HCT116 (cell line): Measurements from ENCODE around the gene SMURF1. TPM values are rescaled to one million over a fixed set of nuclear protein-coding genes. Genes with fewer than 3 reads are reported as not detected.

Experiments used
- ATAC-seq: fragments of 200-7000 bp; cut with Tn5 transposase; 2 replicates; pipeline ENCODE4 v1.9.1; 2020; ENCODE audit warnings: mild to moderate bottlenecking, moderate library complexity
- BruUV-seq: library from RNA; stranded (reverse); fragments of 400-500 nt; replicated peaks from 2 replicates; lab custom pipeline; 2021; lab: Mats Ljungman, UMichigan
- CTCF ChIA-PET: fragments of 300-600 bp; sonication (Branson Sonifier 250); formaldehyde crosslinking; loops from one replicate; lab custom pipeline; 2021; ENCODE audit warnings: antibody characterized with exemption; lab: Charles Lee
- POLR2A ChIA-PET: fragments of 300-600, 350-600 bp; sonication (Branson Sonifier 250); formaldehyde crosslinking; loops from one replicate; lab custom pipeline; 2021; ENCODE audit warnings: antibody characterized with exemption; lab: Charles Lee
- RAD21 ChIA-PET, 2 experiments: fragments of 300-600 bp; sonication (Branson Sonifier 250); formaldehyde crosslinking; loops; one replicate each; lab custom pipeline; 2023; ENCODE audit warnings: low total read pairs in 2 of 2; ENCODE audit not compliant: uncharacterized antibody in 2 of 2, unreplicated experiment in 2 of 2, low non-redundant PET in 1 of 2; lab: Charles Lee
- DNase-seq: peaks from one replicate; pipeline ENCODE4 v3.0.0-alpha.2; 2010; ENCODE audit warnings: low read depth, low spot score
- H2AFZ ChIP-seq: fragments of 200-600 bp; shearing (Covaris generic), sonication (generic); 2 replicates; pipeline ENCODE4 v1.6.1; 2017; ENCODE audit warnings: low read depth, mixed run types, mixed read lengths, antibody characterized with exemption, low read length; ENCODE audit not compliant: poor library complexity, severe bottlenecking
- H3K27ac ChIP-seq: 2 replicates; pipeline ENCODE4 v1.5.1; 2012; ENCODE audit warnings: low read depth, low read length
- H3K27me3 ChIP-seq: fragments of 200-600 bp; sonication (generic); 2 replicates; pipeline ENCODE4 v1.6.1; 2016; ENCODE audit warnings: mixed run types, low read length, mixed read lengths; ENCODE audit not compliant: insufficient read depth
- H3K36me3 ChIP-seq, 2 experiments: fragments of 200-500 bp in 1 of 2; fragments of 200-600 bp in 1 of 2; sonication (Bioruptor generic) in 1 of 2; sonication (generic) in 1 of 2; 2 replicates each; pipeline versions ENCODE4 v1.5.1 to v1.6.1; 2014 to 2016; ENCODE audit warnings: low read length in 2 of 2, inconsistent platforms in 1 of 2, mixed read lengths in 1 of 2, mixed run types in 1 of 2; ENCODE audit not compliant: insufficient read depth in 2 of 2, control insufficient read depth in 1 of 2
- H3K4me1 ChIP-seq, 2 experiments: fragments of 200-600 bp in 1 of 2; sonication (generic) in 1 of 2; 2 replicates each; pipeline versions ENCODE4 v1.5.1 to v1.6.1; 2012 to 2017; ENCODE audit warnings: low read length in 2 of 2, inconsistent platforms in 1 of 2, mild to moderate bottlenecking in 1 of 2, mixed read lengths in 1 of 2, mixed run types in 1 of 2, moderate library complexity in 1 of 2; ENCODE audit not compliant: insufficient read depth in 2 of 2, control insufficient read depth in 1 of 2
- H3K4me2 ChIP-seq: fragments of 200-600 bp; sonication (generic); 2 replicates; pipeline ENCODE4 v1.6.1; 2017; ENCODE audit warnings: mixed run types, low read length, mixed read lengths
- H3K4me3 ChIP-seq, 2 experiments: fragments of 200-600 bp in 1 of 2; sonication (generic) in 1 of 2; replicated peaks in 1 of 2; 2 replicates each; pipeline ENCODE4 v1.5.1; 2011 to 2016; ENCODE audit warnings: low read length in 2 of 2, control low read depth in 1 of 2, low read depth in 1 of 2, mild to moderate bottlenecking in 1 of 2, mixed read lengths in 1 of 2, mixed run types in 1 of 2
- H3K79me2 ChIP-seq: fragments of 200-600 bp; sonication (generic); 2 replicates; pipeline ENCODE4 v1.6.1; 2017; ENCODE audit warnings: mild to moderate bottlenecking, mixed run types, low read length, moderate library complexity, mixed read lengths; ENCODE audit not compliant: insufficient read depth
- H3K9ac ChIP-seq: fragments of 200-600 bp; sonication (generic); 2 replicates; pipeline ENCODE4 v1.6.1; 2016; ENCODE audit warnings: low read length, mixed read lengths
- H3K9me2 ChIP-seq: fragments of 200-600 bp; sonication (generic), shearing (Covaris generic); 2 replicates; pipeline ENCODE4 v1.6.1; 2017; ENCODE audit warnings: mixed run types, mild to moderate bottlenecking, moderate library complexity; ENCODE audit not compliant: insufficient read depth
- H3K9me3 ChIP-seq, 2 experiments: fragments of 200-500 bp in 1 of 2; fragments of 200-600 bp in 1 of 2; sonication (Bioruptor generic) in 1 of 2; sonication (generic) in 1 of 2; 2 replicates each; pipeline ENCODE4 v1.6.1; 2014 to 2017; ENCODE audit warnings: low read length in 2 of 2, mixed read lengths in 2 of 2, inconsistent platforms in 1 of 2, low read depth in 1 of 2, mild to moderate bottlenecking in 1 of 2, mixed run types in 1 of 2, moderate library complexity in 1 of 2; ENCODE audit not compliant: control insufficient read depth in 1 of 2, insufficient read depth in 1 of 2
- H4K20me1 ChIP-seq: fragments of 200-600 bp; sonication (generic), shearing (Covaris generic); 2 replicates; pipeline ENCODE4 v1.6.1; 2017; ENCODE audit warnings: mixed run types, mild to moderate bottlenecking, moderate library complexity; ENCODE audit not compliant: insufficient read depth
- EGR1 ChIP-seq: IDR thresholded peaks from 2 replicates; pipeline ENCODE4 v1.6.1; 2012; ENCODE audit warnings: low read depth
- EZH2 ChIP-seq: fragments of 200-600 bp; sonication (generic); IDR thresholded peaks from 2 replicates; pipeline ENCODE4 v1.6.1; 2017; ENCODE audit warnings: antibody characterized with exemption, mixed run types
- POLR2AphosphoS5 ChIP-seq: IDR thresholded peaks from 2 replicates; pipeline ENCODE4 v1.6.1; 2011; ENCODE audit warnings: mild to moderate bottlenecking, low read depth, low read length, moderate library complexity
- RAD21 ChIP-seq: IDR thresholded peaks from 2 replicates; pipeline ENCODE4 v1.6.1; 2012; ENCODE audit warnings: low read depth, mild to moderate bottlenecking
- SIN3A ChIP-seq: IDR thresholded peaks from 2 replicates; pipeline ENCODE4 v1.6.1; 2012; ENCODE audit warnings: low read depth
- SRF ChIP-seq: IDR thresholded peaks from 2 replicates; pipeline ENCODE4 v1.6.1; 2012; ENCODE audit warnings: low read depth
- YY1 ChIP-seq: IDR thresholded peaks from 2 replicates; pipeline ENCODE4 v1.6.1; 2011; ENCODE audit warnings: low read length, low read depth, moderate library complexity, mild to moderate bottlenecking; ENCODE audit not compliant: insufficient replicate concordance; ENCODE audit errors: extremely low read depth
- intact Hi-C: fragments of 100-400 bp; cut with micrococcal nuclease; formaldehyde crosslinking; loops from 2 replicates; pipeline ENCODE4 v1.10.0; 2022
- total RNA-seq: library from RNA; stranded (reverse); gene quantifications from one replicate; pipeline ENCODE4 v1.2.1, GENCODE V29; 2021; ENCODE audit not compliant: unreplicated experiment
- TF ChIP-seq, protein P1 (sequence below): IDR thresholded peaks from 2 replicates; pipeline ENCODE4 v1.6.1; 2011; ENCODE audit warnings: mild to moderate bottlenecking, low read length, moderate library complexity; ENCODE audit not compliant: insufficient replicate concordance; ENCODE audit errors: extremely low read depth
- TF ChIP-seq, protein P2 (sequence below): IDR thresholded peaks from 2 replicates; pipeline ENCODE4 v1.6.1; 2012

Gene SMURF1
- total RNA-seq, 1 experiment from 2014 or later: 24.6 TPM

DNA sequence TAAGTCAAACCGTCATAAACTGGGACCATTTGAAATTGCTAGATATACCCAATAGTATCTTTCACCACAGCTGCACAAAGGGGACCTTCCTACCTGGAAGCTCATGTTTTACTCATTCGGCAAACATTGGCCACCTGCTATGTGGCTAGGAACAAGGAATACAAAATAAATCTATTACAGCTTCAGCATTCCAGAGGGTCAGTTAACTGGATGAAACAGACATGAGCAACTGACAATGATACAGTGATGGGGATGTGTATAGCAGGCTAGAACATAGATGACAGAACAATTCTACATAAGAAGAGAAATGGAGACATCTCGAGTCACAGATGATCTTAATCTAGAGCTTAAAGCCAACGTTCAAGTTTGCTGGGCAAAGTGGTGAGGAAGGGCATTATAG is 3.1 kb upstream of the SMURF1 start:
- H3K4me1 ChIP-seq: peaks cover 3 to 22% of the 10 kb centered on the region in 2 experiments; a peak in 3 of 4 replicates
- no peak overlapping the region for H3K9ac ChIP-seq
- ChIA-PET POLR2A (no interaction called here), RAD21 (no interaction called here), CTCF (no interaction called here)
- H3K4me2 ChIP-seq: no peak overlapping the region
- TF ChIP-seq, protein P1, sequence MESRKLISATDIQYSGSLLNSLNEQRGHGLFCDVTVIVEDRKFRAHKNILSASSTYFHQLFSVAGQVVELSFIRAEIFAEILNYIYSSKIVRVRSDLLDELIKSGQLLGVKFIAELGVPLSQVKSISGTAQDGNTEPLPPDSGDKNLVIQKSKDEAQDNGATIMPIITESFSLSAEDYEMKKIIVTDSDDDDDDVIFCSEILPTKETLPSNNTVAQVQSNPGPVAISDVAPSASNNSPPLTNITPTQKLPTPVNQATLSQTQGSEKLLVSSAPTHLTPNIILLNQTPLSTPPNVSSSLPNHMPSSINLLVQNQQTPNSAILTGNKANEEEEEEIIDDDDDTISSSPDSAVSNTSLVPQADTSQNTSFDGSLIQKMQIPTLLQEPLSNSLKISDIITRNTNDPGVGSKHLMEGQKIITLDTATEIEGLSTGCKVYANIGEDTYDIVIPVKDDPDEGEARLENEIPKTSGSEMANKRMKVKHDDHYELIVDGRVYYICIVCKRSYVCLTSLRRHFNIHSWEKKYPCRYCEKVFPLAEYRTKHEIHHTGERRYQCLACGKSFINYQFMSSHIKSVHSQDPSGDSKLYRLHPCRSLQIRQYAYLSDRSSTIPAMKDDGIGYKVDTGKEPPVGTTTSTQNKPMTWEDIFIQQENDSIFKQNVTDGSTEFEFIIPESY: no peak
- TF ChIP-seq EZH2 (no peak), SRF (no peak), SIN3A (no peak), EGR1 (no peak), RAD21 (no peak)
- TF ChIP-seq, protein P2, sequence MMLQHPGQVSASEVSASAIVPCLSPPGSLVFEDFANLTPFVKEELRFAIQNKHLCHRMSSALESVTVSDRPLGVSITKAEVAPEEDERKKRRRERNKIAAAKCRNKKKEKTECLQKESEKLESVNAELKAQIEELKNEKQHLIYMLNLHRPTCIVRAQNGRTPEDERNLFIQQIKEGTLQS: no peak
- H3K9me3 ChIP-seq: no peaks in the 10 kb centered on the region
- no peak for DNase-seq
- no peaks in the 10 kb centered on the region for H3K9me2 ChIP-seq
- intact Hi-C loops: no loop called here
- no peak overlapping the region for H2AFZ ChIP-seq
- no peak for ATAC-seq
- H3K4me3 ChIP-seq: no peak overlapping the region
- no TSS peak for BruUV-seq
- H3K79me2 ChIP-seq: peaks cover 8% of the 10 kb centered on the region
- H3K36me3 ChIP-seq: no peaks in the 10 kb centered on the region
- H4K20me1 ChIP-seq: peaks cover 3% of the 10 kb centered on the region; the same call in 1 of the 2 replicates
- H3K27ac ChIP-seq: no peak overlapping the region
- H3K27me3 ChIP-seq: no peaks in the 10 kb centered on the region

DNA sequence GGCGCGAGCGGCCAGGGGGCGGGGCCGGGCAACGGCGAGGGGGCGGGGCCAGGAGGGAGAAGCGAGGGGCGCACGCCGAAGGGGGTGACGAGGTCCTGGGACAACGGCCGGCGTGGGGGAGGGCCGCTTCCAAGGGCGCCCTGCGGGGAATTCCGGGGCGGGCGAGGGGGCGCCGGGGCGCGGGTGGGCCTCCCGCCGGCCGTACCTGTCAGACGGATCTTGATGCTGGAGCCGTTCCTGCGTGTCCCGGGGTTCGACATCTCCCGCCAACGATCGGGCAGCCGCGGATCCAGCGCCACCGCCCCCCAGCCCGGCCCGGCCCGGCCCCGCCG is 421 bp downstream of the SMURF1 start:
- ChIA-PET RAD21 (no interaction called here), CTCF (no interaction called here), POLR2A (interaction anchor here (0.8 to 1.0 kb wide), 2 partner anchors 19 to 54 kb away, joined by 3 to 4 read pairs; no protein-coding TSS in a partner anchor)
- Histone ChIP-seq H3K79me2 (peaks cover 43% of the 10 kb centered on the region), H4K20me1 (peaks cover 9% of the 10 kb centered on the region; the same call in 1 of the 2 replicates), H3K4me3 (peak overlapping the region; percentile 61 to 66), H3K27me3 (no peaks in the 10 kb centered on the region), H3K9ac (peak overlapping the region; percentile 81), H3K27ac (peak overlapping the region; percentile 84), H3K4me2 (peak overlapping the region; percentile 77), H3K4me1 (peaks cover 4 to 28% of the 10 kb centered on the region in 2 experiments; a peak in 3 of 4 replicates), H3K9me3 (no peaks in the 10 kb centered on the region), H2AFZ (no peak overlapping the region), H3K36me3 (no peaks in the 10 kb centered on the region), H3K9me2 (no peaks in the 10 kb centered on the region)
- ATAC-seq (no peak; the same call in 1 of the 2 replicates), DNase-seq (no peak)
- TF ChIP-seq, protein P2: no peak
- TF ChIP-seq YY1 (no peak), POLR2AphosphoS5 (peak; percentile 58; the same call in 1 of the 2 replicates)
- BruUV-seq: no TSS peak
- intact Hi-C loops: no loop called here
